Measurements from ENCODE around the gene ERN1.

Gene ERN1

DNA sequence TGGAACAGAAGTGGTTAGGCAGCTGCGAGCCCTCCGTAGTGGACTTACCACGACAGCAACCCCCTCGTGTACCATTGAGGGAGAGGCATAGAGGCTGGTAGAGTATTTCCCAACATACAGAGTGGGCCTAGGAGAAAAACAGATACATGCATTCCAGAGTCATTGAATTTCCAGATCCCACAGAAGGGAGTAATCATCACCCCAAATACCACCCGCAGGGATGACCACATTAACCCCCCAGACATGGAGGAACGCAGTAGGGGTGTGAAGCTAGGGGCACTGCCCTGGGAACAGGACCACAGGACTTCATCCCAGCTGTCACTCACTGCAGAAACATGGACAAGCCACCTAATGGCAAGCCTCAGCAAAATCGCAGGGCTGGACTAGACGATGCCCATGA, 64.8 kb downstream of the ERN1 start:
- no peak overlapping the region for H3K27ac ChIP-seq (ENCODE audit: extremely low read depth, low read depth, low read length)
- ChIA-PET POLR2A (interaction anchor here (0.6 kb wide), 1 partner anchor 419 kb away, joined by 4 read pairs; no protein-coding TSS in a partner anchor), CTCF (interaction anchor here (0.6 to 5.8 kb wide), 3 partner anchors 15 to 586 kb away, joined by 3 to 99 read pairs (median 3); partner anchors contain the start of gene ERN1)
- H3K36me3 ChIP-seq (ENCODE audit: control insufficient read depth in 2 of 2, insufficient read depth in 1 of 2, low read length in 2 of 2): peaks cover 0 to 37% of the 10 kb centered on the region in 2 experiments; a peak in 1 of 3 replicates
- TF ChIP-seq, protein P1, sequence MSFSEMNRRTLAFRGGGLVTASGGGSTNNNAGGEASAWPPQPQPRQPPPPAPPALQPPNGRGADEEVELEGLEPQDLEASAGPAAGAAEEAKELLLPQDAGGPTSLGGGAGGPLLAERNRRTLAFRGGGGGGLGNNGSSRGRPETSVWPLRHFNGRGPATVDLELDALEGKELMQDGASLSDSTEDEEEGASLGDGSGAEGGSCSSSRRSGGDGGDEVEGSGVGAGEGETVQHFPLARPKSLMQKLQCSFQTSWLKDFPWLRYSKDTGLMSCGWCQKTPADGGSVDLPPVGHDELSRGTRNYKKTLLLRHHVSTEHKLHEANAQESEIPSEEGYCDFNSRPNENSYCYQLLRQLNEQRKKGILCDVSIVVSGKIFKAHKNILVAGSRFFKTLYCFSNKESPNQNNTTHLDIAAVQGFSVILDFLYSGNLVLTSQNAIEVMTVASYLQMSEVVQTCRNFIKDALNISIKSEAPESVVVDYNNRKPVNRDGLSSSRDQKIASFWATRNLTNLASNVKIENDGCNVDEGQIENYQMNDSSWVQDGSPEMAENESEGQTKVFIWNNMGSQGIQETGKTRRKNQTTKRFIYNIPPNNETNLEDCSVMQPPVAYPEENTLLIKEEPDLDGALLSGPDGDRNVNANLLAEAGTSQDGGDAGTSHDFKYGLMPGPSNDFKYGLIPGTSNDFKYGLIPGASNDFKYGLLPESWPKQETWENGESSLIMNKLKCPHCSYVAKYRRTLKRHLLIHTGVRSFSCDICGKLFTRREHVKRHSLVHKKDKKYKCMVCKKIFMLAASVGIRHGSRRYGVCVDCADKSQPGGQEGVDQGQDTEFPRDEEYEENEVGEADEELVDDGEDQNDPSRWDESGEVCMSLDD (tag by site-specific recombination; IDR thresholded peaks at IDR 0.05): no peak
- TF ChIP-seq SALL2 (tag by site-specific recombination; IDR thresholded peaks at IDR 0.05; ENCODE audit: borderline replicate concordance) (no peak), ZNF155 (tag by site-specific recombination; IDR thresholded peaks at IDR 0.05) (no peak), ZXDB (tag by site-specific recombination; IDR thresholded peaks at IDR 0.05) (no peak), SP7 (tag by site-specific recombination; IDR thresholded peaks at IDR 0.05) (no peak), ZNF133 (tag by site-specific recombination; IDR thresholded peaks at IDR 0.05) (no peak), SP3 (tag by site-specific recombination; IDR thresholded peaks at IDR 0.05) (no peak), TCF7L2 (IDR thresholded peaks at IDR 0.05; ENCODE audit: borderline replicate concordance, low read depth, low read length) (no peak), WT1 (tag by site-specific recombination; IDR thresholded peaks at IDR 0.05) (no peak)
- TF ChIP-seq, protein P2, sequence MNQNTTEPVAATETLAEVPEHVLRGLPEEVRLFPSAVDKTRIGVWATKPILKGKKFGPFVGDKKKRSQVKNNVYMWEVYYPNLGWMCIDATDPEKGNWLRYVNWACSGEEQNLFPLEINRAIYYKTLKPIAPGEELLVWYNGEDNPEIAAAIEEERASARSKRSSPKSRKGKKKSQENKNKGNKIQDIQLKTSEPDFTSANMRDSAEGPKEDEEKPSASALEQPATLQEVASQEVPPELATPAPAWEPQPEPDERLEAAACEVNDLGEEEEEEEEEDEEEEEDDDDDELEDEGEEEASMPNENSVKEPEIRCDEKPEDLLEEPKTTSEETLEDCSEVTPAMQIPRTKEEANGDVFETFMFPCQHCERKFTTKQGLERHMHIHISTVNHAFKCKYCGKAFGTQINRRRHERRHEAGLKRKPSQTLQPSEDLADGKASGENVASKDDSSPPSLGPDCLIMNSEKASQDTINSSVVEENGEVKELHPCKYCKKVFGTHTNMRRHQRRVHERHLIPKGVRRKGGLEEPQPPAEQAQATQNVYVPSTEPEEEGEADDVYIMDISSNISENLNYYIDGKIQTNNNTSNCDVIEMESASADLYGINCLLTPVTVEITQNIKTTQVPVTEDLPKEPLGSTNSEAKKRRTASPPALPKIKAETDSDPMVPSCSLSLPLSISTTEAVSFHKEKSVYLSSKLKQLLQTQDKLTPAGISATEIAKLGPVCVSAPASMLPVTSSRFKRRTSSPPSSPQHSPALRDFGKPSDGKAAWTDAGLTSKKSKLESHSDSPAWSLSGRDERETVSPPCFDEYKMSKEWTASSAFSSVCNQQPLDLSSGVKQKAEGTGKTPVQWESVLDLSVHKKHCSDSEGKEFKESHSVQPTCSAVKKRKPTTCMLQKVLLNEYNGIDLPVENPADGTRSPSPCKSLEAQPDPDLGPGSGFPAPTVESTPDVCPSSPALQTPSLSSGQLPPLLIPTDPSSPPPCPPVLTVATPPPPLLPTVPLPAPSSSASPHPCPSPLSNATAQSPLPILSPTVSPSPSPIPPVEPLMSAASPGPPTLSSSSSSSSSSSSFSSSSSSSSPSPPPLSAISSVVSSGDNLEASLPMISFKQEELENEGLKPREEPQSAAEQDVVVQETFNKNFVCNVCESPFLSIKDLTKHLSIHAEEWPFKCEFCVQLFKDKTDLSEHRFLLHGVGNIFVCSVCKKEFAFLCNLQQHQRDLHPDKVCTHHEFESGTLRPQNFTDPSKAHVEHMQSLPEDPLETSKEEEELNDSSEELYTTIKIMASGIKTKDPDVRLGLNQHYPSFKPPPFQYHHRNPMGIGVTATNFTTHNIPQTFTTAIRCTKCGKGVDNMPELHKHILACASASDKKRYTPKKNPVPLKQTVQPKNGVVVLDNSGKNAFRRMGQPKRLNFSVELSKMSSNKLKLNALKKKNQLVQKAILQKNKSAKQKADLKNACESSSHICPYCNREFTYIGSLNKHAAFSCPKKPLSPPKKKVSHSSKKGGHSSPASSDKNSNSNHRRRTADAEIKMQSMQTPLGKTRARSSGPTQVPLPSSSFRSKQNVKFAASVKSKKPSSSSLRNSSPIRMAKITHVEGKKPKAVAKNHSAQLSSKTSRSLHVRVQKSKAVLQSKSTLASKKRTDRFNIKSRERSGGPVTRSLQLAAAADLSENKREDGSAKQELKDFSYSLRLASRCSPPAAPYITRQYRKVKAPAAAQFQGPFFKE (tag by site-specific recombination; IDR thresholded peaks at IDR 0.05; ENCODE audit: borderline replicate concordance): no peak
- TF ChIP-seq, protein P3, sequence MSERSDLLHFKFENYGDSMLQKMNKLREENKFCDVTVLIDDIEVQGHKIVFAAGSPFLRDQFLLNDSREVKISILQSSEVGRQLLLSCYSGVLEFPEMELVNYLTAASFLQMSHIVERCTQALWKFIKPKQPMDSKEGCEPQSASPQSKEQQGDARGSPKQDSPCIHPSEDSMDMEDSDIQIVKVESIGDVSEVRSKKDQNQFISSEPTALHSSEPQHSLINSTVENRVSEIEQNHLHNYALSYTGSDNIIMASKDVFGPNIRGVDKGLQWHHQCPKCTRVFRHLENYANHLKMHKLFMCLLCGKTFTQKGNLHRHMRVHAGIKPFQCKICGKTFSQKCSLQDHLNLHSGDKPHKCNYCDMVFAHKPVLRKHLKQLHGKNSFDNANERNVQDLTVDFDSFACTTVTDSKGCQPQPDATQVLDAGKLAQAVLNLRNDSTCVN (tag by site-specific recombination; optimal IDR thresholded peaks at IDR 0.05): no peak
- H3K9me3 ChIP-seq (ENCODE audit: control insufficient read depth, insufficient read depth, low read depth, low read length): no peaks in the 10 kb centered on the region
- H3K4me1 ChIP-seq (ENCODE audit: control insufficient read depth, insufficient read depth, low read length): no peaks in the 10 kb centered on the region
- H3K4me3 ChIP-seq (ENCODE audit: low read depth, low read length): no peak overlapping the region

DNA sequence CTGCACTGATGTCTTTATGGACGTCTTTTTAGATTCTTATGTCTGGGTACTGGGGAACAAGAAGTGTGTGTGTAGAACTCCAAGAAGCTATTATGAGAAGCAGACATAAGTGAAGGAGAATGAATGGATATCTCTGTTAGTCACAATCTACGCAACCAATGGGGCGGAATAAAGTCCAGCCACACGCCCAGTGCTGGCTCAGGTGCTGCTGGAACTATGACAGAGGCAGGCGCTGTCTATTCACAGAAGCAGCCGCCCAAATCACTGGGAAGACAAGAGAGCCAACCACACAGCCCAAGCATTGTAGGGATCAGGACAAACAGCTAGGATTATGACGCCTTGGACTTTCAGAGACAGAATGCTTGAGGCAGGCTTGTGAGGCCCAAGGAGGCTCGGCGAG, 65.6 kb downstream of the ERN1 start:
- Histone ChIP-seq H3K27ac (ENCODE audit: extremely low read depth, low read depth, low read length) (no peak overlapping the region), H3K4me3 (ENCODE audit: low read depth, low read length) (no peak overlapping the region), H3K36me3 (ENCODE audit: control insufficient read depth in 2 of 2, insufficient read depth in 1 of 2, low read length in 2 of 2) (peaks cover 0 to 31% of the 10 kb centered on the region in 2 experiments; a peak in 2 of 3 replicates), H3K4me1 (ENCODE audit: control insufficient read depth, insufficient read depth, low read length) (no peaks in the 10 kb centered on the region), H3K9me3 (ENCODE audit: control insufficient read depth, insufficient read depth, low read depth, low read length) (no peaks in the 10 kb centered on the region)
- POLR2A ChIA-PET: interaction anchor here (0.6 to 1.3 kb wide), 2 partner anchors 69 to 419 kb away, joined by 3 to 4 read pairs; no protein-coding TSS in a partner anchor
- CTCF ChIA-PET: interaction anchor here (0.7 to 5.8 kb wide), 19 partner anchors 11 to 238 kb away, joined by 3 to 99 read pairs (median 4); partner anchors contain the start of genes ERN1 and GH1
- TF ChIP-seq ZNF19 (tag by site-specific recombination; IDR thresholded peaks at IDR 0.05; ENCODE audit: low read depth) (no peak), ZNF792 (tag by site-specific recombination; IDR thresholded peaks at IDR 0.05) (no peak), ZNF791 (tag by site-specific recombination; IDR thresholded peaks at IDR 0.05) (no peak), ZNF391 (tag by site-specific recombination; IDR thresholded peaks at IDR 0.05; ENCODE audit: borderline replicate concordance, low read depth) (no peak), KLF10 (tag by site-specific recombination; IDR thresholded peaks at IDR 0.05) (no peak), ZSCAN30 (tag by site-specific recombination; IDR thresholded peaks at IDR 0.05) (no peak), HOXA7 (CRISPR knock-in tag; IDR thresholded peaks at IDR 0.05; ENCODE audit: borderline replicate concordance) (no peak)
- TF ChIP-seq, protein P4, sequence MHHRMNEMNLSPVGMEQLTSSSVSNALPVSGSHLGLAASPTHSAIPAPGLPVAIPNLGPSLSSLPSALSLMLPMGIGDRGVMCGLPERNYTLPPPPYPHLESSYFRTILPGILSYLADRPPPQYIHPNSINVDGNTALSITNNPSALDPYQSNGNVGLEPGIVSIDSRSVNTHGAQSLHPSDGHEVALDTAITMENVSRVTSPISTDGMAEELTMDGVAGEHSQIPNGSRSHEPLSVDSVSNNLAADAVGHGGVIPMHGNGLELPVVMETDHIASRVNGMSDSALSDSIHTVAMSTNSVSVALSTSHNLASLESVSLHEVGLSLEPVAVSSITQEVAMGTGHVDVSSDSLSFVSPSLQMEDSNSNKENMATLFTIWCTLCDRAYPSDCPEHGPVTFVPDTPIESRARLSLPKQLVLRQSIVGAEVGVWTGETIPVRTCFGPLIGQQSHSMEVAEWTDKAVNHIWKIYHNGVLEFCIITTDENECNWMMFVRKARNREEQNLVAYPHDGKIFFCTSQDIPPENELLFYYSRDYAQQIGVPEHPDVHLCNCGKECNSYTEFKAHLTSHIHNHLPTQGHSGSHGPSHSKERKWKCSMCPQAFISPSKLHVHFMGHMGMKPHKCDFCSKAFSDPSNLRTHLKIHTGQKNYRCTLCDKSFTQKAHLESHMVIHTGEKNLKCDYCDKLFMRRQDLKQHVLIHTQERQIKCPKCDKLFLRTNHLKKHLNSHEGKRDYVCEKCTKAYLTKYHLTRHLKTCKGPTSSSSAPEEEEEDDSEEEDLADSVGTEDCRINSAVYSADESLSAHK (tag by site-specific recombination; IDR thresholded peaks at IDR 0.05): no peak
- TF ChIP-seq, protein P5, sequence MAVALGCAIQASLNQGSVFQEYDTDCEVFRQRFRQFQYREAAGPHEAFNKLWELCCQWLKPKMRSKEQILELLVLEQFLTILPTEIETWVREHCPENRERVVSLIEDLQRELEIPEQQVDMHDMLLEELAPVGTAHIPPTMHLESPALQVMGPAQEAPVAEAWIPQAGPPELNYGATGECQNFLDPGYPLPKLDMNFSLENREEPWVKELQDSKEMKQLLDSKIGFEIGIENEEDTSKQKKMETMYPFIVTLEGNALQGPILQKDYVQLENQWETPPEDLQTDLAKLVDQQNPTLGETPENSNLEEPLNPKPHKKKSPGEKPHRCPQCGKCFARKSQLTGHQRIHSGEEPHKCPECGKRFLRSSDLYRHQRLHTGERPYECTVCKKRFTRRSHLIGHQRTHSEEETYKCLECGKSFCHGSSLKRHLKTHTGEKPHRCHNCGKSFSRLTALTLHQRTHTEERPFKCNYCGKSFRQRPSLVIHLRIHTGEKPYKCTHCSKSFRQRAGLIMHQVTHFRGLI (tag by site-specific recombination; IDR thresholded peaks at IDR 0.05): no peak

All from HEK293 (cell line).